Stimulated activated CD4-positive, alpha-beta T cell treated with anti-CD3 and anti-CD28 coated beads, TNF-alpha, amount 100 ng/mL, for 48 hours (primary cell): Measurements from ENCODE around the gene NOD1.
"Not testable (repeated sequence)": the region's sequence is repeated elsewhere in the genome, so short reads cannot be mapped to it uniquely, and the experiment has no call there.

Experiments used
- DNase-seq, 3 donors: peaks; one replicate each; pipeline ENCODE4 v3.0.0-alpha.2; 2020; ENCODE audit warnings: low read depth in 3 of 3

Gene NOD1

GRCh38 chr7:30504301-30505173 lies 26.0 kb upstream of the NOD1 start, which contains the start of gene GGCT:
Gene GGCT (minus strand): TSS chr7:30504829. CDS start chr7:30504709, 120 bp downstream.
- DNase-seq = peak; percentile 91 to 96 (median 95)

GRCh38 chr7:30503274-30504212 lies 25.0 kb upstream of the NOD1 start:
- DNase-seq = no peak

- DNase-seq = no peak
Observed at GRCh38 chr7:30502470-30503251, 24.1 kb upstream of the NOD1 start.

GRCh38 chr7:30501264-30501663 lies 22.7 kb upstream of the NOD1 start:
- DNase-seq = no peak

- no peak for DNase-seq
Observed at GRCh38 chr7:30493228-30493627, 14.6 kb upstream of the NOD1 start.

GRCh38 chr7:30491417-30491816 lies 12.8 kb upstream of the NOD1 start:
- DNase-seq = no peak

- no peak for DNase-seq
Observed at GRCh38 chr7:30487371-30487770, 8.8 kb upstream of the NOD1 start.

GRCh38 chr7:30485667-30486066 lies 7.1 kb upstream of the NOD1 start:
- DNase-seq = no peak

GRCh38 chr7:30481416-30481815 lies 2.8 kb upstream of the NOD1 start:
- not testable (repeated sequence) for DNase-seq

GRCh38 chr7:30479202-30480120 lies 877 bp upstream of the NOD1 start:
- DNase-seq = no peak

GRCh38 chr7:30476459-30477145 lies 2.0 kb downstream of the NOD1 start:
- DNase-seq = no peak

GRCh38 chr7:30475580-30475979 lies 3.0 kb downstream of the NOD1 start:
- DNase-seq = no peak

- no peak for DNase-seq
Observed at GRCh38 chr7:30474893-30475292, 3.7 kb downstream of the NOD1 start.

GRCh38 chr7:30474485-30474884 lies 4.1 kb downstream of the NOD1 start:
- no peak for DNase-seq

- no peak for DNase-seq
Observed at GRCh38 chr7:30473903-30474302, 4.7 kb downstream of the NOD1 start.

GRCh38 chr7:30472784-30473775 lies 5.5 kb downstream of the NOD1 start:
- DNase-seq = no peak

- no peak for DNase-seq
Observed at GRCh38 chr7:30472081-30472783, 6.4 kb downstream of the NOD1 start.

GRCh38 chr7:30471205-30471604 lies 7.4 kb downstream of the NOD1 start:
- DNase-seq = no peak
